Left lung (tissue), 10 donors: ENCODE measurements around the gene PIN1. TPM values are rescaled to one million over a fixed set of nuclear protein-coding genes. Genes with fewer than 3 reads are reported as not detected.

Experiments
- ATAC-seq: fragments of 200-7000 bp; cut with Tn5 transposase; one replicate; pipeline ENCODE4 v1.9.1; 2020; ENCODE audit warnings: moderate library complexity
- DNase-seq, 4 donors: peaks; one replicate each; pipeline ENCODE4 v3.0.0-alpha.2; 2013 to 2020
- H3K27ac ChIP-seq, 2 donors: fragments of 200-600 bp; sonication (generic) in 1 of 2; one replicate each; pipeline versions ENCODE4 v1.5.0 to v1.8.0; 2020 to 2021
- H3K27me3 ChIP-seq, 2 donors: fragments of 200-600 bp; sonication (generic) in 1 of 2; one replicate each; pipeline versions ENCODE4 v1.5.0 to v1.8.0; 2020 to 2021
- H3K36me3 ChIP-seq, 2 donors: fragments of 200-600 bp; sonication (generic) in 1 of 2; one replicate each; pipeline versions ENCODE4 v1.5.0 to v1.8.0; 2020 to 2021
- H3K4me1 ChIP-seq, 2 donors: fragments of 200-600 bp; one replicate each; pipeline ENCODE4 v1.8.0; 2021
- H3K4me3 ChIP-seq, 2 donors: fragments of 200-600 bp; sonication (generic) in 1 of 2; one replicate each; pipeline versions ENCODE4 v1.5.0 to v1.8.0; 2020 to 2021; ENCODE audit warnings: mild to moderate bottlenecking in 1 of 2
- H3K9me3 ChIP-seq, 2 donors: fragments of 200-600 bp; sonication (generic) in 1 of 2; one replicate each; pipeline versions ENCODE4 v1.5.0 to v1.8.0; 2020 to 2021
- intact Hi-C, 2 donors: fragments of 100-400 bp; cut with DNase I; formaldehyde crosslinking; loops; one replicate each; pipeline versions ENCODE4 v1.11.2 to v1.14.2; 2022
- polyA plus RNA-seq, 6 donors: library from polyadenylated mRNA; unstranded; fragments of 120-200 nt; gene quantifications; one replicate each; pipeline ENCODE4 v1.2.1, GENCODE V29; 2013; ENCODE audit not compliant: insufficient read length in 6 of 6
- total RNA-seq, 2 donors: library from RNA; stranded (reverse); fragmentation: NEBNext Ultra II Directional; extraction: Animal tissue kit (Norgen Biotek cat#: 25700); gene quantifications; one replicate each; pipeline ENCODE4 v1.2.1, GENCODE V29; 2021
- TF ChIP-seq, protein P1 (sequence below), 2 donors: fragments of 200-600 bp; sonication (generic) in 1 of 2; IDR thresholded peaks; one replicate each; pipeline versions ENCODE4 v1.5.0 to v1.8.0; 2021; ENCODE audit warnings: antibody characterized with exemption in 2 of 2
- donor health status: DM: no; HTN: yes; CAD: no.
- donor health status: DM: no; HTN: no; CAD: no.

The PIN1 gene
- total and polyA plus RNA-seq, 8 donors = 43.1 to 67.2 (median 56.6) TPM

DNA sequence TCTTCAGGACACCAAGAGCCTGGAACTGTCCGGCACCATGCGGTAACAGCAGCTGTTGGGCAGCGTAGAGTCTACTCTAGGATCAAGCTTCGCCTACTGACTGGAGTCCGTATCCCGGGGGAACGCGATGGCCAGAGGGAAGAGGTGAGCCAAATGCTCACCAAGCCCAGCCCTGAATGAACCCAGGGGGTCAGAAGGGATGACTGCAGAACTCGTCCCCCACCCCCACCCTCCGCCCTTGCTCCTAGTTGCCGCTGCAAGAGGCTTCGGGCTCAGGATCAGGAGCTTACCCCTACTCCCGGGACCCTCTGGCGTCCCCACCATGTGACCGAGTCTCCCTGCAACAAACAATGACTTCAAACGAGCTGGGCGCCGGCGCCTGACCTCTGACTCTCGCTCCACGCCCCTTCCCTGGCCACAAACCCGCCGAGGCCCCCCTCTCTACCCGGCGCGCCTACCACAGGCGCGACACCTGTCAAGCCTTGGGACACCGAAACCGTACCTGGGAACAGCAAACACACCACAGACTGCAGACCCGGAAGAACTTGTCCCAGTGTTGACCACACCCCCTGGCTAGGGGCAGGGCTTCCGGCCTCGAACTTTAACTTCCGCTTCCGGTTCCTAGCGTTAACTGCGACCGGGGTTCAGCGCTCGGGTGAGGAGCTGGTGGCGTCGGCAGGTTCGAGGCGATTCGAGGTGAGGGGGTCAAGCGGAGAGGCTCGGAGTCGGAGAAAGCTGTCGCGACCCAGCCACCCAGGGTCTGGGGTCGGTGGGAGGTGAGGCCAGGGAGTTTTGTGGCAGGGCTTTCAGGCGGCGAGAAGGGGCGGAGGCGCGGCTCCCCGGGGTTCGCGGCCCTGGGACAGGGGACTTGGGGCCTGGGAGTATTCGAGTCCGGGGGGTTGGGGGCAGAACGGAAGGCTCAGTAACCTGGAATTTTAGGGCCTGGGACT lies 7.6 kb upstream of the PIN1 start, which contains the start of gene UBL5:
UBL5 (plus strand) TSS at position 630 of the 950 bp plus-strand sequence. CDS start 420 bp downstream, outside the sequence.
- intact Hi-C loops = no loop called here

GRCh38 chr19:9828551-9829063 lies 6.5 kb upstream of the PIN1 start:
- intact Hi-C loops = no loop called here
- H3K36me3 ChIP-seq = peaks cover 0 to 22% of the 10 kb centered on the region in 2 donors

More for the DNA sequence above, 7.6 kb upstream of the PIN1 start, which contains the start of gene UBL5:
- Histone ChIP-seq H3K4me1 (peaks cover 14 to 35% of the 10 kb centered on the region in 2 donors), H3K9me3 (no peaks in the 10 kb centered on the region), H3K4me3 (peak within 1 kb of the TSS; percentile 91 to 93), H3K36me3 (peaks cover 0 to 22% of the 10 kb centered on the region in 2 donors), H3K27ac (peak within 1 kb of the TSS; percentile 50 to 81), H3K27me3 (no peaks in the 10 kb centered on the region)
- TF ChIP-seq, protein P1, sequence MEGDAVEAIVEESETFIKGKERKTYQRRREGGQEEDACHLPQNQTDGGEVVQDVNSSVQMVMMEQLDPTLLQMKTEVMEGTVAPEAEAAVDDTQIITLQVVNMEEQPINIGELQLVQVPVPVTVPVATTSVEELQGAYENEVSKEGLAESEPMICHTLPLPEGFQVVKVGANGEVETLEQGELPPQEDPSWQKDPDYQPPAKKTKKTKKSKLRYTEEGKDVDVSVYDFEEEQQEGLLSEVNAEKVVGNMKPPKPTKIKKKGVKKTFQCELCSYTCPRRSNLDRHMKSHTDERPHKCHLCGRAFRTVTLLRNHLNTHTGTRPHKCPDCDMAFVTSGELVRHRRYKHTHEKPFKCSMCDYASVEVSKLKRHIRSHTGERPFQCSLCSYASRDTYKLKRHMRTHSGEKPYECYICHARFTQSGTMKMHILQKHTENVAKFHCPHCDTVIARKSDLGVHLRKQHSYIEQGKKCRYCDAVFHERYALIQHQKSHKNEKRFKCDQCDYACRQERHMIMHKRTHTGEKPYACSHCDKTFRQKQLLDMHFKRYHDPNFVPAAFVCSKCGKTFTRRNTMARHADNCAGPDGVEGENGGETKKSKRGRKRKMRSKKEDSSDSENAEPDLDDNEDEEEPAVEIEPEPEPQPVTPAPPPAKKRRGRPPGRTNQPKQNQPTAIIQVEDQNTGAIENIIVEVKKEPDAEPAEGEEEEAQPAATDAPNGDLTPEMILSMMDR (IDR thresholded peaks at IDR 0.05) = no peak
- DNase-seq = peak; percentile 85 to 93 (median 90)
- peak; percentile 99 for ATAC-seq

DNA sequence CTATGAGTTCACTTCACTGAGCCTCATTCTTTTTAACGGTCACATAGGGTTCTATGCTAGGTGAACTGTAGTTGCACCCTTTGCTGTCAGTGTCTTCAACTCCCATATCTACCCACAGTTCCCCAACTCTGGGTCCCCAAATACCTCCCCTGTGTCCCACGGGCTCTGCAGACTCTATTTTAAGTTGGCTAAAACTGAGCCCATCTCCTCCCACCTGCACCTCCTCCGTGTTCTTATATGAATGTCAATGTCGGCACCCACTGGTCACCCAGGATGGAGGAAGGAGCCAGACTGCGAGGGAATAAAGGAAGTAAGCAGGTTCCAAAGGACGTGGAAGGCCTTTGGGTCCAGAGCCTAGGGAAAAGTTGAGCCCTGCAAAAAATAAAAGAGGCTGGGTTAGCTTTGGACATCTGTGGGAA lies 802 bp upstream of the PIN1 start:
- Histone ChIP-seq H3K9me3 (no peaks in the 10 kb centered on the region), H3K4me3 (peak overlapping the region in 1 of 2 donors; percentile 79), H3K4me1 (peaks cover 8 to 25% of the 10 kb centered on the region in 2 donors), H3K27me3 (no peaks in the 10 kb centered on the region), H3K27ac (peak overlapping the region in 1 of 2 donors; percentile 68), H3K36me3 (peaks cover 0 to 37% of the 10 kb centered on the region in 2 donors)
- intact Hi-C loops = no loop called here
- ATAC-seq (no peak), DNase-seq (no peak)
- TF ChIP-seq, protein P1 (IDR thresholded peaks at IDR 0.05) = no peak

More at GRCh38 chr19:9828551-9829063, 6.5 kb upstream of the PIN1 start:
- Histone ChIP-seq H3K9me3 (no peaks in the 10 kb centered on the region), H3K4me3 (peak overlapping the region; percentile 91 to 93), H3K4me1 (peaks cover 14 to 35% of the 10 kb centered on the region in 2 donors), H3K27me3 (no peaks in the 10 kb centered on the region), H3K27ac (peak overlapping the region in 1 of 2 donors; percentile 81)
- ATAC-seq (no peak), DNase-seq (no peak)
- TF ChIP-seq, protein P1 (IDR thresholded peaks at IDR 0.05) = no peak

- H3K4me1 ChIP-seq = peaks cover 8 to 21% of the 10 kb centered on the region in 2 donors
- peak overlapping the region; percentile 79 to 99 for H3K4me3 ChIP-seq
- H3K27ac ChIP-seq = peak overlapping the region in 1 of 2 donors; percentile 70
- no peaks in the 10 kb centered on the region for H3K27me3 ChIP-seq
- H3K36me3 ChIP-seq = peaks cover 0 to 37% of the 10 kb centered on the region in 2 donors
- TF ChIP-seq, protein P1 (IDR thresholded peaks at IDR 0.05) = no peak
- intact Hi-C loops = no loop called here
- DNase-seq (no peak), ATAC-seq (peak; percentile 11)
- H3K9me3 ChIP-seq = no peaks in the 10 kb centered on the region
These were observed 410 bp downstream of the PIN1 start for GRCh38 chr19:9835507-9835949.

GRCh38 chr19:9836021-9836420 lies 903 bp downstream of the PIN1 start:
- ATAC-seq = no peak
- Histone ChIP-seq H3K4me3 (peak overlapping the region; percentile 79 to 99), H3K27ac (no peak overlapping the region), H3K36me3 (peaks cover 0 to 38% of the 10 kb centered on the region in 2 donors), H3K4me1 (peaks cover 8 to 21% of the 10 kb centered on the region in 2 donors), H3K9me3 (no peaks in the 10 kb centered on the region), H3K27me3 (no peaks in the 10 kb centered on the region)
- intact Hi-C loops = no loop called here
- TF ChIP-seq, protein P1 (IDR thresholded peaks at IDR 0.05) = no peak
- no peak for DNase-seq
